GM13977 (cell line): Measurements from ENCODE around the gene SALL4.

Source experiments
- DNase-seq: peaks from one replicate; pipeline ENCODE4 v3.0.0; 2012; ENCODE audit warnings: low spot score
- in situ Hi-C: fragments of 300-500 bp; cut with MboI; formaldehyde crosslinking; loops from one replicate; pipeline ENCODE4 v1.12.0; 2022; ENCODE audit warnings: low sequenced_read_pairs, low pct_unique_long_range_greater_than_20kb, mixed read lengths, inconsistent platforms; ENCODE audit not compliant: unreplicated experiment
- TF ChIP-seq, protein P1 (sequence below): IDR thresholded peaks from 2 replicates; pipeline ENCODE4 v1.5.1; 2012; ENCODE audit warnings: mild to moderate bottlenecking, control low read depth; ENCODE audit not compliant: insufficient read depth; ENCODE audit errors: extremely low read depth, missing control alignments

The SALL4 gene

DNA sequence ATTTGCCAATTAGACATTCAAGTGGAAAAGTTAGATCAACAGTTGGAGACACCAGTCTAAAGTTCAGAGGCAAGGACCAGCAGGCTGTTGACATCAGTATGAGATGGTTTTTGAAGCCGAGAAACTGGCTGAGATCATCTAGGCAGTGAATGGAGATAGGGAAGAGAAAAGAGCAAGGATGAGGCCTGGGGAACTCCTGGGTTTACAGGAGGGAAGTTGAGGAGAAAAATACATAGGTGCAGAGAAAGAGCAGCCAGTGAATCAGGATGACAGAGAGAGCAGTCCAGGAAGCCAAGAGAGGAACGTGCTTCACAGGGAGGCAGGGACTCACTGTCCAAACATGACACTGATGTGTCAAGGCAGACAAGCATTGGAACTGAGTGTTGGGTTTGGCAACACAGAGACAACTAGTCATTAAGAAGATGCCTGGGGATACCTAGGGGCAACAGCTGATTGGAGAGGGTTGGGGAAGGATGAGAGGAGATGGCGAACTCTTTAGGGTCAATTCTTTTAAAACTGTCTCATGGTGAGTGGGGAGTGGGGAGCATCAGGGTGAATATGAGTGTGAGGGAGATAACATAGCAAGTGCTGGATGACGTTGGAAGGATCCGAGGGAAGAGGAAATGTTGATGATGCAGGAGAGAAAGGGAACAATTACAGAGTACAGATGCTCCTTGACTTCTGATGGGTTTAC, 13.2 kb upstream of the SALL4 start:
- in situ Hi-C loops = no loop called here
- TF ChIP-seq, protein P1, sequence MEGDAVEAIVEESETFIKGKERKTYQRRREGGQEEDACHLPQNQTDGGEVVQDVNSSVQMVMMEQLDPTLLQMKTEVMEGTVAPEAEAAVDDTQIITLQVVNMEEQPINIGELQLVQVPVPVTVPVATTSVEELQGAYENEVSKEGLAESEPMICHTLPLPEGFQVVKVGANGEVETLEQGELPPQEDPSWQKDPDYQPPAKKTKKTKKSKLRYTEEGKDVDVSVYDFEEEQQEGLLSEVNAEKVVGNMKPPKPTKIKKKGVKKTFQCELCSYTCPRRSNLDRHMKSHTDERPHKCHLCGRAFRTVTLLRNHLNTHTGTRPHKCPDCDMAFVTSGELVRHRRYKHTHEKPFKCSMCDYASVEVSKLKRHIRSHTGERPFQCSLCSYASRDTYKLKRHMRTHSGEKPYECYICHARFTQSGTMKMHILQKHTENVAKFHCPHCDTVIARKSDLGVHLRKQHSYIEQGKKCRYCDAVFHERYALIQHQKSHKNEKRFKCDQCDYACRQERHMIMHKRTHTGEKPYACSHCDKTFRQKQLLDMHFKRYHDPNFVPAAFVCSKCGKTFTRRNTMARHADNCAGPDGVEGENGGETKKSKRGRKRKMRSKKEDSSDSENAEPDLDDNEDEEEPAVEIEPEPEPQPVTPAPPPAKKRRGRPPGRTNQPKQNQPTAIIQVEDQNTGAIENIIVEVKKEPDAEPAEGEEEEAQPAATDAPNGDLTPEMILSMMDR = no peak
- DNase-seq = no peak

- TF ChIP-seq, protein P1 = no peak
- in situ Hi-C loops = no loop called here
- no peak for DNase-seq
Observed at GRCh38 chr20:51812861-51813260, 10.5 kb upstream of the SALL4 start.

DNA sequence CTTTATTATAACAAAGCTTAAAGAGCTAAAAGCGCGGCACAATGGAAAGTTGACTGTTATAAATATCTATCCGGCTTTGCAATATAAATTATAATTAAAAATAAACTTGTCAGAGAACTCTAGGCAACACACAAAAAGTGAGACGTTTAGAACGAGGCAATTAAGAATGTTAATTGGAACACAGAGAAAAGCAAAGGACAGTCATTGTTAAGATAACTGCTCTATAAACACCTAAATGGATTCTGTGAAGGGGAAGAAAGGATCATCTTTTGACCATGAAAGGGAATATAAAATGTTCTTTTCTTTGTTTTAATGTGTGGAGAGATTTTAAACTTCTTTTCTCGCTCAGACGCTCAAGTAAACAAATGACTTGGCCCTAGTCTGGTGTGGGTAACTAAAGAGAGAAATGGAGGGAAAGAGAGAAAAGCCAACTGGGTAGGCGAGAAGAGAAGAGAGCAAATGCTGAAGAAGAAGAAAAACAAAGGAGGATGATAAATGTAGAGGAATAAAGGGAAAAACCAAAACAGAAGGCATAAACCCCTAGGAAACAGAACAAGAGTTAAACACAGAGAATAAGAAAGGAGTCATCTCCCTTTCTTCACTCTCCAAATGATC, 9.3 kb upstream of the SALL4 start:
- in situ Hi-C loops = no loop called here
- no peak for DNase-seq
- TF ChIP-seq, protein P1 = no peak

DNA sequence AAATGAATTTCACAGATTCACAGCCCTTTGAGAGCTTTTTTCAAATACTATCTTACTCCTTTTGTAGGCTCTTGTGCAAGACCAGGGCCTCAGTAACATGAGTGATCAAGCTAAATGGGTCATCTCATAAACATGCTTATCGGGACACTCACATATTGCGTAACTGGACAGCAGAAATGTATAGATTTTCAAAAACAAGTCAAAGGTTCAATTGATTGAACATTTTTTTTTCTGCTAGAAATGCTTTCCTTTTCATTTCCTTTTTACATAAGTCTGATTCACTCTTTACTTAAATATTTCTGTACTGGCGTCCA, 8.7 kb upstream of the SALL4 start:
- in situ Hi-C loops = no loop called here
- no peak for DNase-seq
- TF ChIP-seq, protein P1 = no peak

DNA sequence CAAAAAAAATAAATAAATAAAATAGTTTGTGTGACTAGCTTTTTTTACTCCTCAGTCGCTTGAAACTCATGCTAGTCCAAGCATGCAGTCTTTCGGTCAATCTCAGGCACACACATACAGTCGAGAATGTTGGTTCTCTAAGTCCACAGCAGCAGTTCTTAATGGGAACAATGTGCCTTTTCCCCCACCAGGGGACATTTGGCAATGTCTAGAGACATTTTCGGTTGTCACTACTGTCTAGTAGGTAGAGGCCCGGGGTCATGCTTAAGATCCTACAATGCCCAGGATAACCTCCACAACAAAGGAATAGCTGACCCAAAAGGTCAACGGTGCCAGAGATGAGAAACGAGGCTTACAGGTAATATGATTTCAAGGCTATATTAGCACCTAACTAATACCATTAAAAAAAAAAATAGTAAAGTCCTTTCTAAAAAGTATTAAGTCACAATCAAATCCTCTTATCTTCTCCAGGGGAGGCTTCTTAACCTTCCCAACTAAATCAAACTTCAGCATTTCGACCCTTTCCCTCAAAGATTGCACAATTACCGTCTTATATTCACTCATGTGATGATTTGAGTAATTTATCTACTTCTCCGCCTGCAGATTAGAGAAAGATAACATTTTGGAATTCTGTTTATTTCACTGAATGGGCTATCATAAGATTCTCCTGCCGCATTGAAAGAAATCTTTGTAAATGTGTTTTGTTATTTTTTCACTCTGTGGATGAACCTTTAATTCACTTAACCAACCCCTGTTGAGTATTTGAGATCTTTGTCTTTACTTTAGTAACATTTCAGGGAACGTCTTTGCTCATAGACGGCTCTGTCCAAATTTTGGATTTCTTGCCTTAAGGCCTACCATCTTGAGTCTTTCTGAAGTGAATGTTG, 8.1 kb upstream of the SALL4 start:
- TF ChIP-seq, protein P1 = no peak
- no peak for DNase-seq
- in situ Hi-C loops = no loop called here

GRCh38 chr20:51807720-51808250, 5.5 kb upstream of the SALL4 start:
- in situ Hi-C loops = no loop called here
- no peak for DNase-seq
- TF ChIP-seq, protein P1 = no peak
